Measurements from ENCODE around the gene GTPBP3.

GTPBP3 gene

GRCh38 chr19:17309198-17309964 is 28.0 kb upstream of the GTPBP3 start, which contains the start of gene DDA1:
TSS of gene DDA1 (plus strand) at chr19:17309563. CDS start at chr19:17309655, 92 bp downstream.
- peak; percentile 99 for DNase-seq

GRCh38 chr19:17309965-17310461 is 27.3 kb upstream of the GTPBP3 start:
- no peak for DNase-seq

GRCh38 chr19:17311455-17312188 is 25.7 kb upstream of the GTPBP3 start:
- DNase-seq: no peak

- DNase-seq: no peak
Measured at GRCh38 chr19:17312189-17313113, 24.9 kb upstream of the GTPBP3 start.

- DNase-seq: no peak
Measured at GRCh38 chr19:17314007-17314593, 23.3 kb upstream of the GTPBP3 start.

GRCh38 chr19:17318966-17319365 is 18.4 kb upstream of the GTPBP3 start:
- DNase-seq: no peak

GRCh38 chr19:17319473-17320238 is 17.7 kb upstream of the GTPBP3 start:
- DNase-seq: no peak

- no peak for DNase-seq
Measured at GRCh38 chr19:17320435-17320834, 16.9 kb upstream of the GTPBP3 start.

- DNase-seq: no peak
Measured at GRCh38 chr19:17321655-17322489, 15.5 kb upstream of the GTPBP3 start.

GRCh38 chr19:17322854-17323253 is 14.5 kb upstream of the GTPBP3 start:
- DNase-seq: peak; percentile 48

- peak; percentile 36 for DNase-seq
Measured at GRCh38 chr19:17323300-17323963, 13.9 kb upstream of the GTPBP3 start.

GRCh38 chr19:17323964-17324332 is 13.4 kb upstream of the GTPBP3 start:
- DNase-seq: no peak

- DNase-seq: no peak
Measured at GRCh38 chr19:17324357-17325114, 12.8 kb upstream of the GTPBP3 start.

GRCh38 chr19:17325133-17325532 is 12.2 kb upstream of the GTPBP3 start:
- DNase-seq: no peak

GRCh38 chr19:17325881-17326594 is 11.3 kb upstream of the GTPBP3 start:
- no peak for DNase-seq

- no peak for DNase-seq
Measured at GRCh38 chr19:17326595-17326966, 10.8 kb upstream of the GTPBP3 start.

- DNase-seq: no peak
Measured at GRCh38 chr19:17327068-17327653, 10.2 kb upstream of the GTPBP3 start.

Data from left hindlimb (tissue), 1 donor.